Esophagus muscularis mucosa (tissue), 3 donors: ENCODE results near the gene MCOLN1.

Experiments
- POLR2A ChIP-seq: fragments of 450-650 bp; IDR thresholded peaks from one replicate; pipeline ENCODE4 v1.6.1; 2017; ENCODE audit warnings: antibody characterized with exemption, moderate library complexity, mild to moderate bottlenecking, low read depth
- TF ChIP-seq, protein P1 (sequence below), 3 experiments: fragments of 200-600 bp in 2 of 3; fragments of 450-650 bp in 1 of 3; sonication (generic) in 2 of 3; IDR thresholded peaks; one replicate each; pipeline ENCODE4 v1.5.1; 2017 to 2019; ENCODE audit warnings: antibody characterized with exemption in 3 of 3, mild to moderate bottlenecking in 2 of 3, moderate library complexity in 1 of 3

GRCh38 chr19:7505288-7505681 is 17.1 kb upstream of the MCOLN1 start:
- TF ChIP-seq, protein P1, sequence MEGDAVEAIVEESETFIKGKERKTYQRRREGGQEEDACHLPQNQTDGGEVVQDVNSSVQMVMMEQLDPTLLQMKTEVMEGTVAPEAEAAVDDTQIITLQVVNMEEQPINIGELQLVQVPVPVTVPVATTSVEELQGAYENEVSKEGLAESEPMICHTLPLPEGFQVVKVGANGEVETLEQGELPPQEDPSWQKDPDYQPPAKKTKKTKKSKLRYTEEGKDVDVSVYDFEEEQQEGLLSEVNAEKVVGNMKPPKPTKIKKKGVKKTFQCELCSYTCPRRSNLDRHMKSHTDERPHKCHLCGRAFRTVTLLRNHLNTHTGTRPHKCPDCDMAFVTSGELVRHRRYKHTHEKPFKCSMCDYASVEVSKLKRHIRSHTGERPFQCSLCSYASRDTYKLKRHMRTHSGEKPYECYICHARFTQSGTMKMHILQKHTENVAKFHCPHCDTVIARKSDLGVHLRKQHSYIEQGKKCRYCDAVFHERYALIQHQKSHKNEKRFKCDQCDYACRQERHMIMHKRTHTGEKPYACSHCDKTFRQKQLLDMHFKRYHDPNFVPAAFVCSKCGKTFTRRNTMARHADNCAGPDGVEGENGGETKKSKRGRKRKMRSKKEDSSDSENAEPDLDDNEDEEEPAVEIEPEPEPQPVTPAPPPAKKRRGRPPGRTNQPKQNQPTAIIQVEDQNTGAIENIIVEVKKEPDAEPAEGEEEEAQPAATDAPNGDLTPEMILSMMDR (IDR thresholded peaks at IDR 0.05): no peak
- no peak for TF ChIP-seq POLR2A
